ENCODE results near the gene RPL6.
A peak's percentile ranks its signal among the peaks of the same experiment; 100 is the strongest.
"Not testable (repeated sequence)": the region's sequence is repeated elsewhere in the genome, so short reads cannot be mapped to it uniquely, and the experiment has no call there.

The RPL6 gene

GRCh38 chr12:112401903-112402498, 7.4 kb downstream of the RPL6 start:
- no peaks in the 10 kb centered on the region for H3K4me1 ChIP-seq (ENCODE audit: insufficient read depth, poor library complexity, severe bottlenecking)
- DNase-seq (ENCODE audit: low spot score) (no peak), ATAC-seq (ENCODE audit: low read depth) (peak; percentile 37)
- H3K36me3 ChIP-seq (ENCODE audit: low read depth) = peaks cover 31% of the 10 kb centered on the region
- no peaks in the 10 kb centered on the region for H3K27me3 ChIP-seq (ENCODE audit: insufficient read depth, poor library complexity, severe bottlenecking)
- H3K9me3 ChIP-seq (ENCODE audit: severe bottlenecking) = no peaks in the 10 kb centered on the region
- no peak for TF ChIP-seq CTCF (IDR thresholded peaks at IDR 0.05; ENCODE audit: poor library complexity, severe bottlenecking)
- no peak overlapping the region for H3K4me3 ChIP-seq (ENCODE audit: severe bottlenecking)
- H3K27ac ChIP-seq (ENCODE audit: poor library complexity, severe bottlenecking) = no peak overlapping the region

GRCh38 chr12:112401054-112401453, 8.4 kb downstream of the RPL6 start:
- no peak overlapping the region for H3K4me3 ChIP-seq (ENCODE audit: severe bottlenecking)
- ATAC-seq (ENCODE audit: low read depth) (no peak), DNase-seq (ENCODE audit: low spot score) (no peak)
- H3K27me3 ChIP-seq (ENCODE audit: insufficient read depth, poor library complexity, severe bottlenecking) = no peaks in the 10 kb centered on the region
- H3K4me1 ChIP-seq (ENCODE audit: insufficient read depth, poor library complexity, severe bottlenecking) = no peaks in the 10 kb centered on the region
- H3K27ac ChIP-seq (ENCODE audit: poor library complexity, severe bottlenecking) = no peak overlapping the region
- H3K36me3 ChIP-seq (ENCODE audit: low read depth) = peaks cover 21% of the 10 kb centered on the region
- H3K9me3 ChIP-seq (ENCODE audit: severe bottlenecking) = no peaks in the 10 kb centered on the region
- no peak for TF ChIP-seq CTCF (IDR thresholded peaks at IDR 0.05; ENCODE audit: poor library complexity, severe bottlenecking)

GRCh38 chr12:112393328-112393727, 16.1 kb downstream of the RPL6 start:
- H3K36me3 ChIP-seq (ENCODE audit: low read depth) = no peaks in the 10 kb centered on the region
- ATAC-seq (ENCODE audit: low read depth) (no peak), DNase-seq (ENCODE audit: low spot score) (no peak)
- no peaks in the 10 kb centered on the region for H3K9me3 ChIP-seq (ENCODE audit: severe bottlenecking)
- no peaks in the 10 kb centered on the region for H3K4me1 ChIP-seq (ENCODE audit: insufficient read depth, poor library complexity, severe bottlenecking)
- H3K27me3 ChIP-seq (ENCODE audit: insufficient read depth, poor library complexity, severe bottlenecking) = no peaks in the 10 kb centered on the region
- no peak overlapping the region for H3K4me3 ChIP-seq (ENCODE audit: severe bottlenecking)
- no peak for TF ChIP-seq CTCF (IDR thresholded peaks at IDR 0.05; ENCODE audit: poor library complexity, severe bottlenecking)
- H3K27ac ChIP-seq (ENCODE audit: poor library complexity, severe bottlenecking) = no peak overlapping the region

GRCh38 chr12:112389922-112390654, 19.3 kb downstream of the RPL6 start:
- H3K27me3 ChIP-seq (ENCODE audit: insufficient read depth, poor library complexity, severe bottlenecking); ATAC-seq (ENCODE audit: low read depth); DNase-seq (ENCODE audit: low spot score); H3K9me3 ChIP-seq (ENCODE audit: severe bottlenecking); H3K27ac ChIP-seq (ENCODE audit: poor library complexity, severe bottlenecking); H3K4me3 ChIP-seq (ENCODE audit: severe bottlenecking); H3K4me1 ChIP-seq (ENCODE audit: insufficient read depth, poor library complexity, severe bottlenecking); H3K36me3 ChIP-seq (ENCODE audit: low read depth): not testable (repeated sequence)

GRCh38 chr12:112389228-112389627, 20.2 kb downstream of the RPL6 start:
- DNase-seq (ENCODE audit: low spot score) (no peak), ATAC-seq (ENCODE audit: low read depth) (no peak)

More at GRCh38 chr12:112389228-112389627, 20.2 kb downstream of the RPL6 start:
- Histone ChIP-seq H3K27me3 (ENCODE audit: insufficient read depth, poor library complexity, severe bottlenecking) (no peaks in the 10 kb centered on the region), H3K4me3 (ENCODE audit: severe bottlenecking) (no peak overlapping the region), H3K9me3 (ENCODE audit: severe bottlenecking) (no peaks in the 10 kb centered on the region), H3K27ac (ENCODE audit: poor library complexity, severe bottlenecking) (no peak overlapping the region), H3K4me1 (ENCODE audit: insufficient read depth, poor library complexity, severe bottlenecking) (no peaks in the 10 kb centered on the region), H3K36me3 (ENCODE audit: low read depth) (no peaks in the 10 kb centered on the region)
- TF ChIP-seq CTCF (IDR thresholded peaks at IDR 0.05; ENCODE audit: poor library complexity, severe bottlenecking) = no peak

Measured in RWPE2 (cell line).